Bronchial epithelial cell (primary cell): ENCODE results near the gene GNB2. TPM values are rescaled to one million over a fixed set of nuclear protein-coding genes. Genes with fewer than 3 reads are reported as not detected.
"Not testable (repeated sequence)": the region's sequence is repeated elsewhere in the genome, so short reads cannot be mapped to it uniquely, and the experiment has no call there.

ENCODE experiments used
- DNase-seq: peaks from one replicate; pipeline ENCODE4 v3.0.0-alpha.2; 2010; ENCODE audit warnings: low read depth
- FAIRE-seq: peaks from 2 replicates; lab custom pipeline; 2011; peaks lifted over from hg19 to GRCh38; lab: Jason Lieb, UNC
- H3K27me3 ChIP-seq: 2 replicates; pipeline ENCODE4 v1.5.1; 2011; ENCODE audit warnings: low read length; ENCODE audit not compliant: control insufficient read depth, insufficient read depth
- H3K36me3 ChIP-seq: 2 replicates; pipeline ENCODE4 v1.5.1; 2011; ENCODE audit warnings: low read length; ENCODE audit not compliant: control insufficient read depth, insufficient read depth
- H3K4me3 ChIP-seq: 2 replicates; pipeline ENCODE4 v1.5.1; 2011; ENCODE audit warnings: mild to moderate bottlenecking, low read depth, low read length, control low read depth
- total RNA-seq: library from RNA; depleted of rRNA; stranded (reverse); fragments of >200 nt; gene quantifications from 2 replicates; pipeline ENCODE4 v1.2.1, GENCODE V29; 2014
- TF ChIP-seq, protein P1 (sequence below): IDR thresholded peaks from 2 replicates; pipeline ENCODE4 v1.5.1; 2011; ENCODE audit warnings: mild to moderate bottlenecking, moderate library complexity, low read length, control low read depth, inconsistent platforms; ENCODE audit not compliant: insufficient read depth, severe bottlenecking

Gene GNB2
- total RNA-seq, 1 donor from 2014 or later, result 66.1 TPM

DNA sequence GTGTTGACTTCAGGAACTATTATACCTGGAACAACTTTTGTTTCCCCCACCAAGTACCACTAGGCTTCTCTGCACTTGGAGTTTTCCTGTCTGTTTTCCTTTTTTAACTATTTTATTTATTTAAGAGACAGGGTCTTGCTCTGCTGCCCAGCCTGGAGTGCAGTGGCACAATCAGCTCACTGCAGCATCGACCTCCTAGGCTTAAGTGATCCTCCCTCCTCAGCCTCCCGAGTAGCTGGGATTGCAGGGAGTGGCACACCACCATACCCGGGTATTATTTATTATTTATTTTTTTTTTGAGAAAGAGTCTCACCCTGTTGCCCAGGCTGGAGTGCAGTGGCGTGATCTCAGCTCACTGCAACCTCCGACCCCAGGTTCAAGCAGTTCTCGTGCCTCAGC is 22.6 kb downstream of the GNB2 start:
- Histone ChIP-seq H3K27me3 (no peaks in the 10 kb centered on the region), H3K36me3 (no peaks in the 10 kb centered on the region), H3K4me3 (no peak overlapping the region)
- no peak for DNase-seq
- FAIRE-seq, result no peak
- TF ChIP-seq, protein P1, sequence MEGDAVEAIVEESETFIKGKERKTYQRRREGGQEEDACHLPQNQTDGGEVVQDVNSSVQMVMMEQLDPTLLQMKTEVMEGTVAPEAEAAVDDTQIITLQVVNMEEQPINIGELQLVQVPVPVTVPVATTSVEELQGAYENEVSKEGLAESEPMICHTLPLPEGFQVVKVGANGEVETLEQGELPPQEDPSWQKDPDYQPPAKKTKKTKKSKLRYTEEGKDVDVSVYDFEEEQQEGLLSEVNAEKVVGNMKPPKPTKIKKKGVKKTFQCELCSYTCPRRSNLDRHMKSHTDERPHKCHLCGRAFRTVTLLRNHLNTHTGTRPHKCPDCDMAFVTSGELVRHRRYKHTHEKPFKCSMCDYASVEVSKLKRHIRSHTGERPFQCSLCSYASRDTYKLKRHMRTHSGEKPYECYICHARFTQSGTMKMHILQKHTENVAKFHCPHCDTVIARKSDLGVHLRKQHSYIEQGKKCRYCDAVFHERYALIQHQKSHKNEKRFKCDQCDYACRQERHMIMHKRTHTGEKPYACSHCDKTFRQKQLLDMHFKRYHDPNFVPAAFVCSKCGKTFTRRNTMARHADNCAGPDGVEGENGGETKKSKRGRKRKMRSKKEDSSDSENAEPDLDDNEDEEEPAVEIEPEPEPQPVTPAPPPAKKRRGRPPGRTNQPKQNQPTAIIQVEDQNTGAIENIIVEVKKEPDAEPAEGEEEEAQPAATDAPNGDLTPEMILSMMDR, result no peak

DNA sequence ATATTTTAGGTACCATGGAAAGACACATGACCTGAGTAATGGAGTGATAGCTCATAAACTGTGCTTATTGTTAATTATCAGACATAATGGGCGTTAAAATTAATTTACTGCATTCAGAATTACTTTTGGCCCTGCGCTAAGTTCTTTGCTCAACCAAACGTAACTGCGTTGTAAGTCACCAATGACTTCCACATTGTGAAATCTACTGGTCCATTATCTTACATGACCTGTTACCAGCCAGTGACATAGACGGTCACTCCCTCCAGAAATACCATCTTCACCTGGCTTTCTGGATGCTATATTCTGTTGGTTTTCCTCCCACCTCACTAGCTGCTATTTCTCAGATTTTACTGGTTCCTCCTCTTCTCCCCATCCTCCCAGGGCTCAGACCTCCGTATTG is 25.5 kb downstream of the GNB2 start:
- no peak for FAIRE-seq
- no peaks in the 10 kb centered on the region for H3K36me3 ChIP-seq
- H3K27me3 ChIP-seq, result no peaks in the 10 kb centered on the region
- DNase-seq, result no peak
- H3K4me3 ChIP-seq, result no peak overlapping the region
- TF ChIP-seq, protein P1, result no peak

- not testable (repeated sequence) for H3K36me3 ChIP-seq, DNase-seq, H3K27me3 ChIP-seq, FAIRE-seq, H3K4me3 ChIP-seq
These were observed 27.5 kb downstream of the GNB2 start for GRCh38 chr7:100701089-100701488.

DNA sequence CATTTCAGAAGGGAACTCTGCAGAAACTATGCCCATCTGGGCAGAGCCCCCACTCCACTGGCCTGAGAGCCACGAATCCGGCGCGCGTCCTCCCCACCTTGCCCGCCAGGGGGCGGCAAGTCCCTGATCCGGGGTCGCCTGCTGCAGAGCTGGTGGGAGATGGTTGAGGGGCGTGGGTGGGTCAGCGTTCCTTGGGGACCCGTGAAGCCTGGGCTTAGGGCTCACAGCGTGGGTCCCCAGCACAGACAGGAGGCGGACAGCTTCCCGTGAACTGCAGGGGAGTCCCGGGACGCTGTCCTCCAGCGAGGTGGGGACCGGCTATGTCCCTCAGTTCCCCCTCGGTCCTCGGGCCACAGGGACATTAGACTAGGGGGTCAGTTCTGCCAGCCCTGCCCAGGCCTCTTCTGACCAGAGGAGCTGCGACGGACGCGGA is 31.8 kb downstream of the GNB2 start:
- no peak for FAIRE-seq
- peak overlapping the region; percentile 97 for H3K4me3 ChIP-seq
- DNase-seq, result peak; percentile 33
- H3K36me3 ChIP-seq, result peaks cover 2% of the 10 kb centered on the region
- no peaks in the 10 kb centered on the region for H3K27me3 ChIP-seq
- TF ChIP-seq, protein P1, result peak; percentile 93

DNA sequence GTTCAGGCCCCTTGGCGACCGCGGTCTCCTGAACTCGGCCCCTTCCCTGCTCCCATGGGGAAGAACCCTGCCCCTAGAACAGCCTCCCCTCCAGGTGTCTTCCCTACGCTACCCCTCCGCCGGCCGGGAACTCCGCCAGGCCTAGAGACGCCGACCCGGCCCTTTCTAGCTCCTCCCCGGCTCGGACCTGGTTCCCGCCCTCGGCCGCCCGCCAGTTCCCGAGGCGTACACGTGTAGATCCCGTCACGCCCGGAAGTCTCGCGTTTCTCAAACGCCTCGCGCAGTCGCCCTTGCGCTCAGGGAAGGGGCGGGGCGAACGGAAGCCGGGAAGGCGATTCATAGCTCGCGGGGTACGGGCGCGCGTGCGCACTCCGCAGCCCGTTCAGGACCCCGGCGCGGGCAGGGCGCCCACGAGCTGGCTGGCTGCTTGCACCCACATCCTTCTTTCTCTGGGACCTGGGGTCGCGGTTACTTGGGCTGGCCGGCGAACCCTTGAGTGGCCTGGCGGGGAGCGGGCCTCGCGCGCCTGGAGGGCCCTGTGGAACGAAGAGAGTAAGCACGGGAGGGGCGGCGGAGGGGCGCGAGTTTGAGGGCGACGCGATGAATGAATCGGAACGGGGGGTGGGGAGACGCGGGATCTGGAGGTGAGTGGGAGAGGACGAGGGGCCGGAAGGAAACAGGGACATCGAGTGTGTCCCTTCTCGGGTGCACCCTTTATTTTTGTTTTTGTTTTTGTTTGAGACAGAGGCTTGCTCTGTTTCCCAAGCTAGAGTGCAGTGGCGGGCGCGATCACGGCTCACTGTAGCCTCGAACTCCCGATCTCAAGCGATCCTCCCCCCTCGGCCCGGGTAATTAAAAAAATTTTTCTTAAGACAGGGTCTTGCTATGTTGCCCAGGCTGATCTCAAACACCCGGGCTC is 32.5 kb downstream of the GNB2 start, which contains the start of gene POP7:
POP7 (plus strand) TSS at position 369 of the 919 bp plus-strand sequence. CDS start 710 bp downstream, outside the sequence.
- peaks cover 2% of the 10 kb centered on the region for H3K36me3 ChIP-seq
- no peak for FAIRE-seq
- H3K27me3 ChIP-seq, result no peaks in the 10 kb centered on the region
- TF ChIP-seq, protein P1, result no peak
- DNase-seq, result peak; percentile 89
- H3K4me3 ChIP-seq, result peak within 1 kb of the TSS; percentile 97

GRCh38 chr7:100706672-100707311 is 33.3 kb downstream of the GNB2 start:
- DNase-seq (no peak), FAIRE-seq (no peak)
- Histone ChIP-seq H3K27me3 (no peaks in the 10 kb centered on the region), H3K36me3 (peaks cover 2% of the 10 kb centered on the region), H3K4me3 (peak overlapping the region; percentile 97)
- TF ChIP-seq, protein P1, result no peak
